GM12878 (cell line): ENCODE data around the gene TNNT1. TPM values are rescaled to one million over a fixed set of nuclear protein-coding genes. Genes with fewer than 3 reads are reported as not detected.

ENCODE experiments used
- ATAC-seq: fragments of 200-7000 bp; cut with Tn5 transposase; 3 replicates; pipeline ENCODE4 v1.9.1; 2020; ENCODE audit warnings: mild to moderate bottlenecking, moderate library complexity
- BruUV-seq: library from RNA; stranded (reverse); fragments of 400-500 nt; replicated peaks from 2 replicates; lab custom pipeline; 2021; lab: Mats Ljungman, UMichigan
- CTCF ChIA-PET: fragments of 300-600 bp; sonication (Branson Sonifier 250); formaldehyde crosslinking; extraction: SDS; loops from one replicate; lab custom pipeline; 2021; ENCODE audit warnings: inconsistent platforms; lab: Yijun Ruan, JAX
- POLR2A ChIA-PET: fragments of 350-600 bp; formaldehyde crosslinking; extraction: SDS; loops from one replicate; lab custom pipeline; 2021; ENCODE audit warnings: inconsistent platforms; lab: Charles Lee
- RAD21 ChIA-PET: fragments of 300-600 bp; sonication (Branson Sonifier 250); formaldehyde crosslinking; loops from one replicate; lab custom pipeline; 2023; ENCODE audit warnings: antibody characterized with exemption; ENCODE audit not compliant: unreplicated experiment; lab: Charles Lee
- SMC1A ChIA-PET: fragments of 300-600 bp; sonication (Branson Sonifier 250); formaldehyde crosslinking; loops from one replicate; lab custom pipeline; 2023; ENCODE audit not compliant: unreplicated experiment, uncharacterized antibody; lab: Charles Lee
- DNase-seq: peaks from one replicate; pipeline ENCODE4 v3.0.0-alpha.2; 2011; ENCODE audit warnings: low read depth, low spot score
- FAIRE-seq: peaks from 3 replicates; lab custom pipeline; 2011; peaks lifted over from hg19 to GRCh38; lab: Jason Lieb, UNC
- H2AFZ ChIP-seq: 2 replicates; pipeline ENCODE4 v1.6.0; 2011; ENCODE audit warnings: low read depth, low read length, control low read depth; ENCODE audit not compliant: control insufficient read depth
- H3K27ac ChIP-seq: 2 replicates; pipeline ENCODE4 v1.5.1; 2011; ENCODE audit warnings: control low read depth; ENCODE audit not compliant: control insufficient read depth, insufficient read depth
- H3K27me3 ChIP-seq, 2 experiments: replicated peaks in 1 of 2; 2 replicates each; pipeline versions ENCODE4 v1.6.0 to v1.6.1; 2011; ENCODE audit warnings: low read length in 1 of 2; ENCODE audit not compliant: control insufficient read depth in 2 of 2, insufficient read depth in 2 of 2
- H3K36me3 ChIP-seq, 2 experiments: 2 replicates each; pipeline ENCODE4 v1.5.1; 2011; ENCODE audit warnings: low read length in 1 of 2; ENCODE audit not compliant: control insufficient read depth in 2 of 2, insufficient read depth in 2 of 2
- H3K4me1 ChIP-seq: 2 replicates; pipeline ENCODE4 v1.6.1; 2011; ENCODE audit warnings: mild to moderate bottlenecking, low read length, moderate library complexity, mixed read lengths; ENCODE audit not compliant: control insufficient read depth, insufficient read depth
- H3K4me2 ChIP-seq: 2 replicates; pipeline ENCODE4 v1.6.0; 2011; ENCODE audit warnings: control low read depth; ENCODE audit not compliant: control insufficient read depth, insufficient read depth
- H3K4me3 ChIP-seq: fragments of 200-600 bp; sonication (generic); 2 replicates; pipeline ENCODE4 v1.5.1; 2016
- H3K79me2 ChIP-seq: 2 replicates; pipeline ENCODE4 v1.6.0; 2011; ENCODE audit warnings: low read length; ENCODE audit not compliant: control insufficient read depth, insufficient read depth
- H3K9ac ChIP-seq: 2 replicates; pipeline ENCODE4 v1.8.0; 2011; ENCODE audit warnings: low read length, control low read depth, mixed read lengths; ENCODE audit not compliant: control insufficient read depth, insufficient read depth
- H3K9me3 ChIP-seq: replicated peaks from 3 replicates; pipeline ENCODE4 v1.5.1; 2011; ENCODE audit warnings: mild to moderate bottlenecking, low read length; ENCODE audit not compliant: control insufficient read depth, insufficient read depth
- H4K20me1 ChIP-seq: 2 replicates; pipeline ENCODE4 v1.6.0; 2011; ENCODE audit not compliant: control insufficient read depth, insufficient read depth
- NR2C2 ChIP-seq: IDR thresholded peaks from 2 replicates; pipeline ENCODE4 v1.6.1; 2011; ENCODE audit warnings: borderline replicate concordance, low read depth; ENCODE audit not compliant: control insufficient read depth, insufficient read length
- RAD51 ChIP-seq: fragments of 450-650 bp; IDR thresholded peaks from 2 replicates; pipeline ENCODE4 v1.6.1; 2016; ENCODE audit warnings: moderate library complexity, mild to moderate bottlenecking, inconsistent platforms
- SREBF1 ChIP-seq: IDR thresholded peaks from 2 replicates; pipeline ENCODE4 v1.6.1; 2012; ENCODE audit warnings: mild to moderate bottlenecking, low read length
- YBX1 ChIP-seq: fragments of 450-650 bp; IDR thresholded peaks from 2 replicates; pipeline ENCODE4 v1.6.1; 2016; ENCODE audit warnings: antibody characterized with exemption
- WGBS: methylation state at CpG from one replicate; pipeline ENCODE4 v1.1.6; 2016; ENCODE audit warnings: low lambda C conversion rate; ENCODE audit not compliant: insufficient replicate concordance, insufficient coverage; ENCODE audit errors: missing lambda C conversion rate; 5-methylcytosine and 5-hydroxymethylcytosine counted together
- in situ Hi-C: fragments of 300-500 bp; cut with MboI; formaldehyde crosslinking; loops from 9 replicates; pipeline ENCODE4 v1.14.3; 2018; ENCODE audit warnings: mixed read lengths
- intact Hi-C: fragments of 100-400 bp; cut with micrococcal nuclease; formaldehyde crosslinking; loops from one replicate; pipeline ENCODE4 v1.14.2; 2022; ENCODE audit not compliant: unreplicated experiment
- polyA plus RNA-seq, 11 experiments: library from polyadenylated mRNA; depleted of rRNA in 4 of 11; unstranded in 6 of 11; stranded (reverse) in 5 of 11; fragments of >200 nt; fragmentation: Nextera tagmentation in 4 of 11; fragmentation: Illumina TruSeq in 1 of 11; extraction: Ambion mirVana in 4 of 11; extraction: Trizol in 1 of 11; gene quantifications; 1 replicate in 1 of 11; 2 replicates in 10 of 11; pipeline versions ENCODE4 v1.2.1 to v1.2.3, GENCODE V29; 2011 to 2016; ENCODE audit warnings: inconsistent platforms in 2 of 11, missing spikeins in 2 of 11, low read depth in 1 of 11
- total RNA-seq, 4 experiments: library from RNA; depleted of rRNA in 3 of 4; stranded (reverse); fragments of >200 nt in 3 of 4; fragmentation: Illumina TruSeq in 1 of 4; extraction: Trizol in 1 of 4; gene quantifications; 2 replicates each; pipeline versions ENCODE4 v1.2.1 to v1.2.3, GENCODE V29; 2013 to 2021
- TF ChIP-seq, protein P1 (sequence below): fragments of 150-350 bp; IDR thresholded peaks from 2 replicates; pipeline ENCODE4 v1.6.1; 2016; ENCODE audit warnings: low read depth, low read length

TNNT1 gene
- total and polyA plus RNA-seq, 10 of the 15 experiments (the other 5 are each of a cell fraction or from before 2014, with no cell fraction given): 0.26 to 0.62 (median 0.37) TPM; not detected in 7

DNA sequence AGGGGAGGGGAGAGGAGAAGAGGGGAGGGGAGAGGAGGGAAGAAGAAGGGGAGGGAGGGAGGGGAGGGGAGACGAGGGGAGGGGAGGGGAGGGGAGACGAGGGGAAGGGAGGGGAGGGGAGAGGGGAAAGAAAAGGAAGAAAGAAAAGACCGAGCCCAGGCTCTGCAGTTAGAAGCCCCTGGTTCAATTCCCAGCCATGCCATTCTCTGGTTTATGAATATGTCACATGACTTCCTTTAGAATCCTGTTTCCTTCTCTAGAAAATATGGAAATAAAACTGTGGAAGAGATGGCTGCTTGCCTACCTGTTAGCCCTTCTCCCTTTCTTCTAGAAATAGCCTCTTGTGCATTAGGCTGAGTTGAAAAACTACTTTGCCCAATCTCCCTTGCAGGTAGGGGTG, 14.3 kb downstream of the TNNT1 start:
- WGBS: 0% methylated on average over 1 of the region's 3 CpGs
- no peak for ATAC-seq
- Histone ChIP-seq H3K4me1 (peaks cover 13% of the 10 kb centered on the region), H3K4me3 (no peak overlapping the region), H3K27me3 (no peaks in the 10 kb centered on the region), H3K4me2 (no peak overlapping the region), H3K36me3 (no peaks in the 10 kb centered on the region), H3K79me2 (no peaks in the 10 kb centered on the region), H3K9ac (no peak overlapping the region), H4K20me1 (no peaks in the 10 kb centered on the region), H2AFZ (no peak overlapping the region), H3K9me3 (no peaks in the 10 kb centered on the region), H3K27ac (no peak overlapping the region)
- SMC1A ChIA-PET: no interaction called here
- intact Hi-C loops (no loop called here), in situ Hi-C loops (no loop called here)
- POLR2A ChIA-PET: no interaction called here
- RAD21 ChIA-PET: no interaction called here
- no peak for FAIRE-seq
- BruUV-seq: no TSS peak
- CTCF ChIA-PET: interaction anchor here (0.6 to 2.6 kb wide), 3 partner anchors 15 to 47 kb away, joined by 3 to 11 read pairs (median 6); no protein-coding TSS in a partner anchor
- TF ChIP-seq NR2C2 (no peak), SREBF1 (no peak), YBX1 (no peak), RAD51 (peak; percentile 25; the same call in 1 of the 2 replicates)
- TF ChIP-seq, protein P1, sequence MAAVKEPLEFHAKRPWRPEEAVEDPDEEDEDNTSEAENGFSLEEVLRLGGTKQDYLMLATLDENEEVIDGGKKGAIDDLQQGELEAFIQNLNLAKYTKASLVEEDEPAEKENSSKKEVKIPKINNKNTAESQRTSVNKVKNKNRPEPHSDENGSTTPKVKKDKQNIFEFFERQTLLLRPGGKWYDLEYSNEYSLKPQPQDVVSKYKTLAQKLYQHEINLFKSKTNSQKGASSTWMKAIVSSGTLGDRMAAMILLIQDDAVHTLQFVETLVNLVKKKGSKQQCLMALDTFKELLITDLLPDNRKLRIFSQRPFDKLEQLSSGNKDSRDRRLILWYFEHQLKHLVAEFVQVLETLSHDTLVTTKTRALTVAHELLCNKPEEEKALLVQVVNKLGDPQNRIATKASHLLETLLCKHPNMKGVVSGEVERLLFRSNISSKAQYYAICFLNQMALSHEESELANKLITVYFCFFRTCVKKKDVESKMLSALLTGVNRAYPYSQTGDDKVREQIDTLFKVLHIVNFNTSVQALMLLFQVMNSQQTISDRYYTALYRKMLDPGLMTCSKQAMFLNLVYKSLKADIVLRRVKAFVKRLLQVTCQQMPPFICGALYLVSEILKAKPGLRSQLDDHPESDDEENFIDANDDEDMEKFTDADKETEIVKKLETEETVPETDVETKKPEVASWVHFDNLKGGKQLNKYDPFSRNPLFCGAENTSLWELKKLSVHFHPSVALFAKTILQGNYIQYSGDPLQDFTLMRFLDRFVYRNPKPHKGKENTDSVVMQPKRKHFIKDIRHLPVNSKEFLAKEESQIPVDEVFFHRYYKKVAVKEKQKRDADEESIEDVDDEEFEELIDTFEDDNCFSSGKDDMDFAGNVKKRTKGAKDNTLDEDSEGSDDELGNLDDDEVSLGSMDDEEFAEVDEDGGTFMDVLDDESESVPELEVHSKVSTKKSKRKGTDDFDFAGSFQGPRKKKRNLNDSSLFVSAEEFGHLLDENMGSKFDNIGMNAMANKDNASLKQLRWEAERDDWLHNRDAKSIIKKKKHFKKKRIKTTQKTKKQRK: no peak
- DNase-seq: no peak
